Posterior cingulate gyrus (tissue), 11 donors: ENCODE data around the gene MET.
"Not testable (repeated sequence)": the region's sequence is repeated elsewhere in the genome, so short reads cannot be mapped to it uniquely, and the experiment has no call there.

Experiments used
- DNase-seq, 10 donors: peaks; one replicate each; pipeline versions ENCODE4 v3.0.0 to v3.0.0-alpha.2; 2020 to 2021; ENCODE audit warnings: mixed read lengths in 3 of 10
- intact Hi-C: fragments of 100-400 bp; cut with DNase I; formaldehyde crosslinking; loops from one replicate; pipeline ENCODE4 v1.15.1; 2023

Gene MET

DNA sequence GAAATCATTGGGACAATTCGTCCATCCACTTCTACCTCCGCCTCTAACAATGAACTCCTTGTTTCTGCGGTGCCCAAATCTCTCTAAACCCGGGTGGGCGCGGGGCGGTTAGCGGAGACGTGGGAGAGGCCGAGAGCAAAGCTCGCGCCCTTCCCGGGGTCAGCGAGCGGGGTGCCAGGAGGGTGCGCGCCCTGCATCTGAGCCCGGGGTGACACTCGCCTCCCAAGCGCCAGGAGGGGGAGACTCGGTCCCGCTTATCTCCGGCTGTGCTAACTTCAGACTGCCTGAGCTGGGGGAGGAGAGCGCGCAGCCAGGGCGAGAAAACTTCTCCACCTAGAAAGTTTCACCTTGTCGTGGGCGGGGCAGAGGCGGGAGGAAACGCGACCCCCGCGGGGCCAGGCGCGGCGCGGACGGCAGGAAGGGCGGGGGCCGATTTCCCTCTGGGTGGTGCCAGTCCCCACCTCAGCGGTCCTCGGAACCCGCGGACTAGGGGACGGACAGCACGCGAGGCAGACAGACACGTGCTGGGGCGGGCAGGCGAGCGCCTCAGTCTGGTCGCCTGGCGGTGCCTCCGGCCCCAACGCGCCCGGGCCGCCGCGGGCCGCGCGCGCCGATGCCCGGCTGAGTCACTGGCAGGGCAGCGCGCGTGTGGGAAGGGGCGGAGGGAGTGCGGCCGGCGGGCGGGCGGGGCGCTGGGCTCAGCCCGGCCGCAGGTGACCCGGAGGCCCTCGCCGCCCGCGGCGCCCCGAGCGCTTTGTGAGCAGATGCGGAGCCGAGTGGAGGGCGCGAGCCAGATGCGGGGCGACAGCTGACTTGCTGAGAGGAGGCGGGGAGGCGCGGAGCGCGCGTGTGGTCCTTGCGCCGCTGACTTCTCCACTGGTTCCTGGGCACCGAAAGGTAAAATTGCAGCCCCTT lies at the start of gene MET:
Gene MET (plus strand): TSS at position 516 of the 915 bp plus-strand sequence. CDS start 26,889 bp downstream, outside the sequence.
- DNase-seq, result peak; percentile 22 to 96 (median 64)
- intact Hi-C loops, result loop anchor here (1.0 to 5.0 kb wide), 3 partner anchors 75 to 138 kb away; no protein-coding TSS in a partner anchor

DNA sequence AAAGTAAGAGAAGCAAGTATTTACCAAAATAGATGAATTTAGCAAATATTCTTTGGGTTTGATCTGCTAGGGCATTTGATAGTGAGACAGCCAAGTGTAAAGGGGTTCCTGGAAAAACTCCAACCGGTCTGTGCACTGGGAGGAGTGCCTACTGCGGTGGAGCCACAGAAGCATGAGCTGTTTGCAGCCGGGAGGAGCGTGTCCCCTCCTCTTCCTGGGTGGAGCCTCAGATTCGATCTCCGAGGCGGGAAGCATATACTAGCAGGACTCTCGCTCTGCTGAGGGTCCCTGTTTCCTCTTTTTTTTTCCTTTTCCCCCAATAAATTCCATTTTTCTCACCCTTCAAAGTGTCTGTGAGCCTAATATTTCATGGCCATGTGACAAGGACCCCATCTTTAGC lies 45.1 kb upstream of the MET start:
- DNase-seq, result no peak
- intact Hi-C loops, result no loop called here

DNA sequence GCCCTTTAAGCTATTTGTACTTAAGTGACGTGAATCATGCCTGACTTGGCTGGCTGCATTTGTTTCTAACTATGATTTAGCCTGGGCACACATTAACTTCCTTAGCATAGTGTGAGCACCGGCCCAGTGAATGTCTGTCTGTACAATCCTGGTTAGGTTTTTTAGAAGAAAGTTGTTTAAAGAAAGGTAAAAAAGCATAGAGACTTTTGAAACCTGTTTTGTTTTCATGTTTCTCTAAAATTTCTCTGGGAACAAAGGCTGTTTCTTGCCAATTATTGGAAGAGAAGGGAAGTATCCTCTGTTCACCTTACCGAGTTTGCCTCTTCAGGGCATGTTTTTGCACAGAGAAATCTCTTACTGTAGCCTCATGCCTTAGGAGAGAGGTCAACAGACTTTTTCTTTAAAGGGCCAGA lies 42.9 kb upstream of the MET start:
- intact Hi-C loops, result no loop called here
- no peak for DNase-seq

DNA sequence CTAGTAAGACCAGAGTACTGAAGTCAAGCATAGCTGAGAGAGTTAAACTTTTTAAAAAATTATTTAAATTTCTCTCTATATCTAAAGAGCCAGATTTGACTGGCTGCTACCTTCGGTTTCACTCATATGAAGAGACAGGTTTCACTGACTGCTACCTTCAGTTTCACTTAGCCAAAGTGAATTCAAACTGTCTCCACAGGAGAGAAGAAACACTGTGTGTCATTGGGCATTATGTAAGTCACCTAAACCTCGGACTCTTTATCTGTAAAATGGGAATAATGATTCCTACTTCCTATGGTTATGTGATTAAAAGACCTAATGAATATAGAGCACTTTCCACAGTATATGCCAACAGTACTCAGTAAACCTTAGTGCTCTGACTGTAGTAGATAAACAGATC lies 41.6 kb upstream of the MET start:
- DNase-seq, result no peak

DNA sequence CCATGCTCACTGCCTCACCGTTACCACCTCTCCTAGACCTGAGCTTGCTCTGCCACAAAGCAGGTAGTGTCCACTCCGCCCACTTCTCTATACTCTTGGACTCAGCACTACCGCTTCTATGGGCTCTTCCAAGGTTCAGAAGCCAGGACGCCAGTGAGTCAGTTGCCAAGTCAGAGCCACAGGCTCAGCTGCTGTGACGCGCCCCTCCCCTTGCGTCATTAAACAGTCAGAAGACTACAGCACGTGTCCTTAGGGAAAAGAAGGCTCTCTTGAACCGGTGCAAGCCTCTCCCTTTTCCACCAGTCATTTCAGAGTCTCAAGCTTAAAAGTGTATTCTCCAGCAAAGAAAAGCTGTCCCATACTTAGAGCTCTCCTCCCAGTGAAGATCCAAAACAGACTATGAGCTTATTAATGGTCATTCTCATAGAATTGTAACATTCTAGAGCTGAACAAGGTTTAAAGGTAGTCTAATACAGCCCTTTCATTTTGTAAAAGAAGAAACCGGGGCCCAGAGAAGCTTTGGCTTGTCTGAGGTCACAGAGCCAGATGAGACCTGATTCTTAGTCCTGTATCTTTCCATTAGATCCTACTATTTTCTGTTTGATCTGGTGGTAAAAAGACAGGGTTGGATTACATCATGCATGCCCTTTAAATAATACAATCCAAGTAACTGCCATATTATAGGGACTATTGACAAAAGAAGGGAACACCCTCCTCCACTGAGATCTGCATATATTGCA lies 40.9 kb upstream of the MET start:
- DNase-seq, result peak in 2 of 10 donors; percentile 17 to 60
- intact Hi-C loops, result no loop called here

More for the DNA sequence above, 41.6 kb upstream of the MET start:
- intact Hi-C loops, result no loop called here

DNA sequence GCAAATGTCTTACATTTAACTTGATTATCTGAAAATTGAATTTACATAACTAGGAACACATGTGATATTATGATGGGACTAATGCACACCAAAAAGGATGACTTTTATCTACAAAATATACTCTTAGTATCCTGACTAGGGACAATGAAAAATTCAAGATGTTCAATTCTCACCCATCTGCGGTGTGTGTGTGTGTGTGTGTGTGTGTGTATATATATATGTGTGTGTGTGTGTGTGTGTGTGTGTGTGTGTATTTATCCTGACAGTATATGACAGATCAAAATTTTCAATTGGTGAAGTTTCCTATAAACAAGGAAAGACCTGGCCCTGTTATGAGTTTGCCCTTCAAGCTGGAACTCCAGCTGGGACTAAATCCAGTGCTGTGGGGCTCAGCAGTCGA lies 40.3 kb upstream of the MET start:
- intact Hi-C loops, result no loop called here
- DNase-seq, result no peak

DNA sequence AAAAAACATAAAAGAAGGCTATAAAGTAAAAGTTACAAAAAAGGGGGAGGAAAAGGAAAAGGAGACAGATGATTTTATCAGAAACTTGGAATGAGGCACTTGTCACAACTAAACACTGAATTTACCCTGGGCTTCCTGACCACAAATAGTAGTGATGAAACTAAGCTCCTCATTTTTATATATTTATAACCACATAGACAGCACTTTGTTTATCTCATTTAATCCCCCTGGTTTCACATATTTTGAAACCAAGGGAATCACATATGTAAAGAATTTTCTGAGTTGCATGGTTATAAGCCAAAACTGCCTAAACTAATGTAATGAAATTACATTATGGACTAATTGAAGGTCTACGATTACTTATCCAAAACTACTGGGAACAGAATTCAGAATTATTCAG lies 39.6 kb upstream of the MET start:
- no peak for DNase-seq
- intact Hi-C loops, result no loop called here

DNA sequence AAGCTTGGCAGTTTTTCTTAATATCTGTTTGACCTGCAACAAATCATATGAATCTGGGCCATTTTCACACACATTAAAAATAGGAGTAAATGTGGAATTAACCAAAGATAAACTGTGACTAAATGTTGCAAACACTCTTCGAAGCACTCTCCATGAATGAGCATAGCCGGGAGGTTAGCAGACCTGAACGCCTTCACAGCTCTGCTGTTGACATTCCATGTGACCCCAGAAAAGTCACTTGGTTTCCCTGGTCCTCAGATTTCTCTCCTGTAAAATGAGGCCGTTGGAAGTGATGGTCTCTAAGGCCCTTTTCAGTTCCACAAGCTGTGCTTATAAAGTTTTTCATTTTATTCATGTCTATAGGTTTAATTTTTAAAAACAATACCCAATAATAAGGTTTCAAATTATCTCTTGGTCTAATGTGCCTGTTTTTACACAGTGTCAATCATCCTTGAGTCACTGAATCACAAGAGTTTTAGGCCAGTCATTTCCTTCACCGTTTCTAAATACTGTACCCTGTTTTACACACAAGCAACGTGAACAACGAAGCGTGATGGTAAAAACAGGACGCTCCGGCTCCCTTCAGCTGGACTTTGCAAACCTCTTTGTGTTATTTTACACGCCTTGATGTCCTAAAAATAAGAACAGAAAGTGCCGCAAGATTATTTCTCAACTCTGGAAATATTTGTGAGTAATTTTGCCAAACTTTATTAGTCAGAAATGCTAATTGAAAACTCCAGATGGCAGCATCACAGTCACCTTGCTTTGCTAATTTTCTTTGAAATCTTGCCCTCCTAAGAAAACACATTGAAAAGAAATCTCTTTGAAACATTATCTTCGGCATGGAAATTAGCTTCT lies 38.6 kb upstream of the MET start:
- DNase-seq, result no peak

DNA sequence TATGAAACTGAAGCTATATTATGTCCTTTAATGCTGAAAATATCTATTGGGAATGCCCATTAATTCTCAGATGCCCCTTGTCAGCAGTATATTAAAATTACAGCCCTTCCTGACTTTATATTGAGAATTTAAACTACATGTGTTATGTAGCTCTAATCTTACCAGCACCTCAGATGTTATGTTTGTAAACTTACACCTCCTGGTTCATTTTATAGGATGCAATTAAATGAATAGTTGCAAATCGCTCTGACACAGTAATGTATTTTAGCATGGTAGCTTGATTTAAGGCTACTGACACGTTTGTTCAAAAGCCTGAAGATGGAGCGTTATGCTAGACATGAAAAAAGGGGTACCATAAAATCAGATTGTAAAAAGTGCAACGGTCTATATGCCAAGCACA lies 35.0 kb upstream of the MET start:
- DNase-seq, result no peak
- intact Hi-C loops, result no loop called here

More for the DNA sequence above, 38.6 kb upstream of the MET start:
- intact Hi-C loops, result no loop called here

DNA sequence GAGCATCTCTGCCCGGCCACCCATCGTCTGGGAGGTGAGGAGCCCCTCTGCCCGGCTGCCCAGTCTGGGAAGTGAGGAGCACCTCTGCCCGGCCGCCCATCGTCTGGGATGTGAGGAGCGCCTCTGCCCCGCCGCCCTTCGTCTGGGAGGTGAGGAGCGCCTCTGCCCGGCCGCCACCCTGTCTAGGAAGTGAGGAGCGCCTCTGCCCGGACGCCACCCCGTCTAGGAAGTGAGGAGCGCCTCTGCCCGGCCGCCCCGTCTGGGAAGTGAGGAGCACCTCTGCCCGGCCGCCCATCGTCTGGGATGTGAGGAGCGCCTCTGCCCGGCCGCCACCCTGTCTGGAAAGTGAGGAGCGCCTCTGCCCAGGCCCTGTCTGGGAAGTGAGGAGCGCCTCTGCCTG lies 33.4 kb upstream of the MET start:
- peak in 3 of 10 donors; percentile 61 to 83 (median 82) for DNase-seq
- intact Hi-C loops, result not testable (repeated sequence)

DNA sequence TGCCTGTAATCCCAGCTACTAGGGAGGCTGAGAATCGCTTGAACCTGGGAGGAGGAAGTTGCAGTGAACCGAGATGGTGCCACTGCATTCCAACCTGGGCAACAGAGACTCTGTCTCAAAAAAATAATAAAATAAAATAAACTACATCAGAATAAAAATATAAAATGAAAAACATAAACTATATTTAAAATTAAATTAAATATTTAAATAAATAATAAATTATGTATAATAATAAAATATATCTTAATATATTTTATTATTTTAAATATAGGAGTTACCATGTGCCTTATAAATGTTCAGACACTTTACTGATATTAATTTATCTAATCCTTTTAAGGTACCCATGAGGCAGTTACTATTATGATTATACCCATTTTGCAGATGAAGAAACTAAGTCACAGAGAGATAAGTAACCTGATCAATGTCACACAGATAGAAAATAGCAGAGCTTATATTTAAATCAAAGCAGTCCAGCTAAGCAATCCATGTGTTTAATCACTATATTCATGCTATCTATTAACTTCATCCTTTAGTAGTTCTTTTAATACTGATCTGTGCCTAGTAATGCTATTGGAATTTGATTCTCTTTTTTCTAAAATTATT lies 30.3 kb upstream of the MET start:
- intact Hi-C loops, result no loop called here
- DNase-seq, result no peak

DNA sequence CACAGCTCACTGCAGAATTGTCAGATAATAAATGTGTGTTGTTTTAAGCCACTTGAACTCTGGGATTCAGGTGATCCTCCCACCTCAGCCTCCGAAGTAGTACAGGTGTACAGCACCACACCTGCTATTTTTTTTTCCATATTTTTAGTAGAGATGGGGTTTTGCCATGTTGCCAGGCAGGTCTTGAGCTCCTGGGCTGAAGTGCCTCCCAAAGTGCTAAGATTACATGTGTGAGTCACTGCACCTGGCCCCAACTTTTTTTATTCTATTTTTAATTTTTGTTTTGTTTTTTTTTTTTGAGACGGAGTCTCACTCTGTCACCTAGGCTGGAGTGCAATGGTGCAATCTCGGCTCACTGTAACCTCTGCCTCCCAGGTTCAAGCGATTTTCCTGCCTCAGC lies 28.8 kb upstream of the MET start:
- intact Hi-C loops, result not testable (repeated sequence)

DNA sequence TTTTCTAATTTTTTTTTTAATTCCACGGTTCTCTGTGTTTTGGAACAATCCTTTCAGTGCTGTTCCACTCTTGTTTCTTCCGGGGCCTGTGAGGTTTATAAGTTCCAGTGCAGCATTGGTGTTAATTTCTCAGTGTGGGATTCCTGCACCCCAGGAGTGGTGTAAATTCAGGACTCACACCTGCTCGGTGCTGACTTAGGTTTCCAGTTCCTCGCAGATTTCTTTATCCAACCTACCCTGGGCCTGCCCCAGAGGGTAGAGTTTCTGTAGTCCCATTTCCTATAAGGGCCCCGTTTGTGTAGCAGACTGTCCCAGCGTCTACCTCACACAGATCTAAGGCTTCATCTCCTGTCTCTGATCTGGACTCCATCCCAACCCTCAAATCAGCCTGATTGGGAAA lies 27.4 kb upstream of the MET start:
- DNase-seq, result no peak
- intact Hi-C loops, result no loop called here

More for the DNA sequence above, 28.8 kb upstream of the MET start:
- DNase-seq, result not testable (repeated sequence)

DNA sequence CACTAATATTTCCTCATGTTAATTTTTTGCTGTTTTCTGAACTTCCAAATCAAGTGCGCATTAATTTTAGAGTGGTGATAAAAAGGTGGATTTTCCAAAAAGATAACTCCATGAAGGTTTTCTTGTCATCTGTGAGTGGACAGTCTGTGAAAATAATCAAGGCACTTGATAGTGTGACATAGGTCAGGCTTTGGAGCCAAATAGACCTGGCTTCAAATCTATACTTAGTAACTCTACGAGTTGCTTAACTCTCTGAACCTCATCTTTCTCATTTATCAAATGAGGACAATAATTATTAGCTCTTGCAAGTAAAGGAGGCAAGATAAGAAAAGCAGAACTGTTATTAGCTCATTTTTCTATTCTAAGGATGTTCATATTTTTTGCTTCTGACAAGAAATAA lies 24.7 kb upstream of the MET start:
- intact Hi-C loops, result no loop called here
- no peak for DNase-seq

DNA sequence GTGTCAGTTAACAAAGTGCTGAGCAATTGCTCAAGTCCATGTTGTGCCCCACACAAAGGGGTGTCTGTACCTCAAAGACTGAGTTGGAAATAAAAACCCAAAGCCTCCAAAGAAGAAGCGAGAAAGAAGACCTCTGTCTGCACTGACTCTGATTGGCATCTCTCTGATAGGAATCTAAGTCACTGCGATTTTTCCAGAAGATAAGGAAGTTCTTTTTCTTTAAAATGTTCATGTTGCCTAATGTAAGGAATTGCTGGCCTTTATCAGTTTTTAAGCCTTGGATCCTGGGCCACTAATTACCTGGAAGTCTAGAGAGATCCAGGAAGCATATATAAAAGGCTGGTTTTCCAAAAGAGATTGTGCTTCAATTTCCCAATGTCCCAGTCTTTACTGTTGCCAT lies 24.1 kb upstream of the MET start:
- DNase-seq, result no peak
- intact Hi-C loops, result no loop called here

DNA sequence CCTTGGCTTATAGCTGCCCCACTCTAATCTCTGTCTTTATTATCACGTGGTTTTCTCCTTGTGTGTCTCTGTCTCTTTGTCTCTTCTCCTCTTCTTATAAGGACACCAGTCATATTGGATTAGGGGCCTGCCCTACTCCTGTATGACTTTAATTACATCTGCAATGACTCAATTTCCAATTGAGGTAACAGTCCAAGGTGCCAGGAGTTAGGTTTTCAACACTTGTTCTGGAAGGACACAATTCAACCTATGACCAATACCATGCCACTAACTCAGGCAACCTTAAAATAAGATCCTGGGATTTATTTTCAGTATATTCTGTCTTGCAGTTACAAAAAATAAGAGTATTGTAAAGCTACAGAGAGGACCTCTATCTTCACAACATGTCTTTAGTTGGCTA lies 21.6 kb upstream of the MET start:
- intact Hi-C loops, result no loop called here

DNA sequence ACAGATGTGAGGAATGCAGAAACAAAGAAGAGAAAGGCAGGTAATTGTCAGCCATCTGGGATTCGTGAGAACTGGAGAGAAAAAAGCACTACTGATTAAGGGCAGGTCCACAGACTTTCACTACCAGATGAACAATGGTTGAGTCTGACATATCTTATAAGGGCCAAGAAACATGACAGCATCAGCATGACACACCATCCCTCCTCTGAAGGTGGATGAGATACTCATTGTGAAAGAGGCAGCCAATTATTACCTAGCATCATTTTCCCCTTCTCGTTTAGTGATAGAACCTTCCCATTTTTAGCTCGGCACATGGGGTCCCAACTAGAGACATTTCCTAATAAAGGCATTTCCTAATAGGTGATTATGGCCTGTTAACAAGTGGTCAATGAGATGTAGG lies 19.2 kb upstream of the MET start:
- intact Hi-C loops, result no loop called here
- DNase-seq, result no peak

More for the DNA sequence above, 21.6 kb upstream of the MET start:
- no peak for DNase-seq

DNA sequence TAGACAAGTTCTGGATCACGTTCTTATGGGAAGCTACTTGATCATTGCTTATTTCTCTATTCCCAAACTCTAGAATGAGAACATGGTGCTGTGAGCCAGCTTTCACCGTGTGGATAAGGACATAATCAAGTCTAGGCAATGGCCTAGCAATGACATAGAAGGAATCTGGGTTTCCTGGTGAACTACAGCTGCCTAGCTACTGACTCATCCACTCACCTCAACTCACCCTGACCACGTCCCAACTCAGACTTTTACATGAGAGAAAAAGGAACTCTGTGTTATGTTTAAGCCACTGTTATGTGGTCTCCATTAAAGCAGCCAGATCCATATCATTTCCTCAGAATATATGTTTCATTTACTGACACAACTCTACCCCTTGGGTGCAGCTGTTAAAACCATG lies 18.8 kb upstream of the MET start:
- no peak for DNase-seq
- intact Hi-C loops, result no loop called here

DNA sequence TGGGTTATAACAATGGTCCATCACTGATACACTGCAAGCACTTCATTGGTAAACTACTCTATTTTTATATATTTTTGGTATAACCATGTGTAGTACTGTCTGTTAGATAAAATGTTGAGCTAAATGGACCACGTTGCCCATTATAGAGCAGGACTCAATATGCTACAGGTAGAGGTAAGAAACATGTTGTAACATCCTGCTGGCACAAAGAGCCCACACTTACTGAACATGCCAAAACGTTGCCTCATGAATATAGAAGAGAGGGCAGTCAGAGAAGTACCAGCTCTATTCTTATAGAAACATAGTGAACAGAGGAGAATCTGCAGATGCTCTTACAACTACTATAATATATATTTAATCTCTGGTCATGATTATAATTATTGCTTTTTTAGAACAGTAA lies 18.4 kb upstream of the MET start:
- no peak for DNase-seq
- intact Hi-C loops, result no loop called here

DNA sequence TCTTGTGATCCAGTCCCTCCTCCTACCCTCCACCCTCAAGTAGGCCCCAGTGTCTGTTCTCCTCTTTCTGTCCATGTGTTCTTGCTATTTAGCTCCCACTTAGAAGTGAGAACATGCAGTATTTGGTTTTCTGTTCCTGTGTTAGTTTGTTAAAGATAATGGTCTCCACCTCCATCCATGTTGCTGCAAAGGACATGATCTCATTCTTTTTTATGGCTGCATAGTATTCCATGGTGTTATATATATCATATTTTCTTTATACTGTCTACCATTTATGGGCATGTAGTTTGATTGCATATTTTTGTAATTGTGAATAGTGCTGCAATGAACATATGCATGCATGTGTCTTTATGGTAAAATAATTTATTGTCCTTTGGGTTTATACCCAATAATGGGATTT lies 12.7 kb upstream of the MET start:
- intact Hi-C loops, DNase-seq: not testable (repeated sequence)
